ENCODE results near the gene ENTPD3. TPM values are rescaled to one million over a fixed set of nuclear protein-coding genes. Genes with fewer than 3 reads are reported as not detected.

The ENTPD3 gene
- total and polyA plus RNA-seq, 2 of the 13 experiments (the other 11 are each of a cell fraction or from before 2014, with no cell fraction given), result 0.07 TPM; not detected in 1

- TF ChIP-seq PTBP1 (IDR thresholded peaks at IDR 0.05; ENCODE audit: low read depth, low read length, poor library complexity, severe bottlenecking) (no peak), IKZF4 (CRISPR knock-in tag; IDR thresholded peaks at IDR 0.05; ENCODE audit: borderline replicate concordance, low read depth, not compliant biosample characterization) (peak; percentile 8), TRAFD1 (CRISPR knock-in tag; IDR thresholded peaks at IDR 0.05; ENCODE audit: borderline replicate concordance) (no peak), BRF2 (CRISPR knock-in tag; IDR thresholded peaks at IDR 0.05) (no peak; the same call in none of the 2 replicates), ZNF781 (CRISPR knock-in tag; IDR thresholded peaks at IDR 0.05; ENCODE audit: borderline replicate concordance, not compliant biosample characterization) (peak; percentile 57), CENPT (CRISPR knock-in tag; IDR thresholded peaks at IDR 0.05; ENCODE audit: low read depth) (peak; percentile 39; the same call in 1 of the 2 replicates), ZFP1 (CRISPR knock-in tag; IDR thresholded peaks at IDR 0.05) (0 out of 2 replicates have a peak, but pooled peaks have one; percentile 12), ISX (CRISPR knock-in tag; conservative IDR thresholded peaks at IDR 0.05) (0 out of 2 replicates have a peak, but pooled peaks have one; percentile 66), MBD4 (IDR thresholded peaks at IDR 0.05; ENCODE audit: borderline replicate concordance, low read length) (no peak), MXD1 (CRISPR knock-in tag; IDR thresholded peaks at IDR 0.05) (peak; percentile 88), ZNF276 (CRISPR knock-in tag; IDR thresholded peaks at IDR 0.05; ENCODE audit: low read depth) (0 out of 2 replicates have a peak, but pooled peaks have one; percentile 67), TEAD3 (CRISPR knock-in tag; optimal IDR thresholded peaks at IDR 0.05; ENCODE audit: borderline replicate concordance) (peak; percentile 5), NFYB (CRISPR knock-in tag; IDR thresholded peaks at IDR 0.05) (peak; percentile 83), SP2 (CRISPR knock-in tag; IDR thresholded peaks at IDR 0.05) (peak; percentile 70), RERE (CRISPR knock-in tag; IDR thresholded peaks at IDR 0.05; ENCODE audit: low read depth) (no peak), ZNF792 (CRISPR knock-in tag; IDR thresholded peaks at IDR 0.05) (peak; percentile 41; the same call in 1 of the 2 replicates), FOXC1 (CRISPR knock-in tag; IDR thresholded peaks at IDR 0.05; ENCODE audit: borderline replicate concordance) (peak; percentile 64; the same call in 1 of the 2 replicates)
These were observed 70.2 kb downstream of the ENTPD3 start, which contains the start of gene RPL14 (continued) for GRCh38 chr3:40456940-40457823.
